ENCODE results near the gene PRICKLE2.

Gene PRICKLE2

DNA sequence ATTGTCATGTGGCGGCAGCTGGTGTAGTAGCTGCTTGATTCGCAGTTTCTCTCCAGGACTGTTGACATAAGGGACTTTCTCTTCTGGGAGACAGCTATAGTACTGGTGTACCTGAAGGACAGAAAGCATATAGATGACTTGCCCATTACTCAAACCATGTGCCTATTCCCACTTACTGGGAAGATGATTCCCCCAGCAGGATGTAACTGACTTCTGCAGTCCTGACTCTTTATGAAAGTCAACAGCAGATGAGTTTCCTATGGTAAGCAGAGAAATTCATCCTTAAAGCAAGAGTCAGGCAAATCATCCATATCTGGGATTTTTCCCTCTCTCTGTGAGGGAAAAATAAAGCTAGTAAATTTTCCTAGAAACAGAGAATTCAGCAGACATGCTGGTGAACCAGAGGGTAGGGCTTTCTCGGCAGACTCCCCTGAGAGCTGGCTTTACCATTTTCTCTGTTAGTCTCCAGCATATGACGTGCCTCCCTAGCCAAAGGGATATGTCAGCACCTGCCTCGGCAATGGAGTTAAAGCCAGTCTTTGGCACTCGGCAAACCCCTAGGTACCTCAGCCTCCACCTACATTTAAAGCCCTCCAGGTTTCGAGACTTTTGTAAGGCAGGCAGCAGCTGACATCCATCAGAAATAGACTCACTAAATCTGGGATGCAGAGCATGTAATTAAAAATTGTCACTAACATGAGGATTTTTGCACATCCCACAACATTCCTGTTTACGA is 62.1 kb downstream of the PRICKLE2 start:
- no peaks in the 10 kb centered on the region for H3K27me3 ChIP-seq (replicated peaks)
- DNase-seq: no peak
- H3K27ac ChIP-seq: peak overlapping the region; percentile 61
- H3K36me3 ChIP-seq (replicated peaks): peaks cover 18% of the 10 kb centered on the region
- no peak overlapping the region for H3K4me3 ChIP-seq (ENCODE audit: low read depth, low read length)
- TF ChIP-seq, protein P1, sequence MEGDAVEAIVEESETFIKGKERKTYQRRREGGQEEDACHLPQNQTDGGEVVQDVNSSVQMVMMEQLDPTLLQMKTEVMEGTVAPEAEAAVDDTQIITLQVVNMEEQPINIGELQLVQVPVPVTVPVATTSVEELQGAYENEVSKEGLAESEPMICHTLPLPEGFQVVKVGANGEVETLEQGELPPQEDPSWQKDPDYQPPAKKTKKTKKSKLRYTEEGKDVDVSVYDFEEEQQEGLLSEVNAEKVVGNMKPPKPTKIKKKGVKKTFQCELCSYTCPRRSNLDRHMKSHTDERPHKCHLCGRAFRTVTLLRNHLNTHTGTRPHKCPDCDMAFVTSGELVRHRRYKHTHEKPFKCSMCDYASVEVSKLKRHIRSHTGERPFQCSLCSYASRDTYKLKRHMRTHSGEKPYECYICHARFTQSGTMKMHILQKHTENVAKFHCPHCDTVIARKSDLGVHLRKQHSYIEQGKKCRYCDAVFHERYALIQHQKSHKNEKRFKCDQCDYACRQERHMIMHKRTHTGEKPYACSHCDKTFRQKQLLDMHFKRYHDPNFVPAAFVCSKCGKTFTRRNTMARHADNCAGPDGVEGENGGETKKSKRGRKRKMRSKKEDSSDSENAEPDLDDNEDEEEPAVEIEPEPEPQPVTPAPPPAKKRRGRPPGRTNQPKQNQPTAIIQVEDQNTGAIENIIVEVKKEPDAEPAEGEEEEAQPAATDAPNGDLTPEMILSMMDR (IDR thresholded peaks at IDR 0.05; ENCODE audit: low read depth, low read length, missing control alignments): no peak
- in situ Hi-C loops (cut with HindIII; ENCODE audit: low pct_ligation_motif_present, low sequenced_read_pairs): no loop called here

DNA sequence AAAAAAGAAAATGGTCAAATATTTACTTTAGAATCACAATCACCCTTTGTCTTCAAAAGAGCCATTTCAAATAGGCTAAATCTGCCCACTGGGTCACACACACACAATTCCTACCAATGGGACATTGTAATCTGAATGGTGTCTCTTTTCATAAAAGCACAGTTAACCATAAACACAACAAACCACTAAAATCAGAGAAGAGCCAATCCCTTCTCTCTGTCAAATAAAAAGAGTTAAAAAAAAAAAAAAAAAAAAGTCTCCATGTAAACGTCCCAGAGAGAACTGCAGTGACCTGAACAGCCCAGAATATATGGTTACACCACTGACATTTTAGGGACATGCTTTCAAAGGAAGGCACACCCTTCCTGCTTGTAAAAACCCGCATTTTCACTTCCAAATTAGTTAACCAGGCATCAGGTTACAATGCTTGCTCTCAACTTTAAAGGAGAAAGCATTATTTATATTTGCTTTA is 63.7 kb downstream of the PRICKLE2 start:
- peaks cover 26% of the 10 kb centered on the region for H3K36me3 ChIP-seq (replicated peaks)
- no peak overlapping the region for H3K4me3 ChIP-seq (ENCODE audit: low read depth, low read length)
- TF ChIP-seq, protein P1 (IDR thresholded peaks at IDR 0.05; ENCODE audit: low read depth, low read length, missing control alignments): no peak
- in situ Hi-C loops (cut with HindIII; ENCODE audit: low pct_ligation_motif_present, low sequenced_read_pairs): no loop called here
- DNase-seq: no peak
- no peaks in the 10 kb centered on the region for H3K27me3 ChIP-seq (replicated peaks)
- no peak overlapping the region for H3K27ac ChIP-seq

DNA sequence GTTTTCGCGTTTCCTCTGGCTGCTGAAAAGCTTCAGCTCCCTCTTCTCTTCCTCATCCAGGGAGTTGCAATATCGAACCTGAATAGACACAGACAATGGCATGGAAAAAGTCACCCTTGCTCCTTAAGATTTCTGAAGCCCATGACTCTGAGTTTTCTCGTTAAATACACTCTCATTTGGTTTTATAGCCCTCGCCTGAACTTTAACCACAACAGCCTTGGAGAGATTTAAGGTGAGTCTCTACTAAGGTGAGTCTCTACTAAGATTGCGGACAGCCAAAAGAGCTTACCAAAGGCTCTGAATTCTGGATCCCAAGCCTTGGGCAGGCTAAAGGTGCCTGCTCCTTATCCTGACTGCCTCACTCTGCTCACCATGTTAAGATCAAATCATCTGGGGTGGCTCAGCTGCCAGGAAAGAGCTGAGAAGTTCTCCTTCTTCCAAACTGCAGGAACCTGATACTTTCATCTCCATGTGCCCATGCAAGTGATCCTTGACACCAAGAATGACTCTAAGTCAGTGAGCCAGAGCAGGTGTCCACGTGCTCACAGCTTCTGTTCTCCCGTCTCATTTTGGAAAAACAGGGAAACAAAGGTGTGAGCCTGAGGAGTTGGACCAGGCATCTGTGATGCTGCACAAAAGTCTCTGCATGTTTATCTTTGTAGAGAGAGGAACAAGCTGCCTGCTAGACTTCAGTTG is 65.1 kb downstream of the PRICKLE2 start:
- in situ Hi-C loops (cut with HindIII; ENCODE audit: low pct_ligation_motif_present, low sequenced_read_pairs): no loop called here
- Histone ChIP-seq H3K36me3 (replicated peaks) (peaks cover 37% of the 10 kb centered on the region), H3K4me3 (ENCODE audit: low read depth, low read length) (no peak overlapping the region), H3K27me3 (replicated peaks) (no peaks in the 10 kb centered on the region), H3K27ac (no peak overlapping the region)
- DNase-seq: no peak
- TF ChIP-seq, protein P1 (IDR thresholded peaks at IDR 0.05; ENCODE audit: low read depth, low read length, missing control alignments): no peak

DNA sequence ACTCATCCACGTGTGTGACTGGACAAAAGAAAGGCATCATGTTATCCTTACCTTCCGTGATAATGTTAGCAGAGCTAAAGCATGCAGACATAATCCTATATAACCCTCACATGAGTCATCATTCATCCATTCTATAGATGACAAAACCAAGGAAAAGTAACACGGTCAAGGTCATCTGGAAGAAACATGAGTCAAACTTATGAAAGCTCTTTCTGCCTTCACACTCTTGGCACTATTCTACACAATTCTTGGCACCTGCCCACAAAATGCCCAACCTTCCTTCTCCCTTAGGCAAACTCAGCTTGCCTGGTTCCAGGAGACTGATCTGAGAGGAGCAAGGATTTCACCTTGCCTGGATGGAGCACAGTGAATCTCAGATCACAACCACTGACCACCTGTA is 66.9 kb downstream of the PRICKLE2 start:
- Histone ChIP-seq H3K4me3 (ENCODE audit: low read depth, low read length) (no peak overlapping the region), H3K27me3 (replicated peaks) (no peaks in the 10 kb centered on the region), H3K36me3 (replicated peaks) (peaks cover 37% of the 10 kb centered on the region), H3K27ac (no peak overlapping the region)
- TF ChIP-seq, protein P1 (IDR thresholded peaks at IDR 0.05; ENCODE audit: low read depth, low read length, missing control alignments): no peak
- in situ Hi-C loops (cut with HindIII; ENCODE audit: low pct_ligation_motif_present, low sequenced_read_pairs): no loop called here
- no peak for DNase-seq

DNA sequence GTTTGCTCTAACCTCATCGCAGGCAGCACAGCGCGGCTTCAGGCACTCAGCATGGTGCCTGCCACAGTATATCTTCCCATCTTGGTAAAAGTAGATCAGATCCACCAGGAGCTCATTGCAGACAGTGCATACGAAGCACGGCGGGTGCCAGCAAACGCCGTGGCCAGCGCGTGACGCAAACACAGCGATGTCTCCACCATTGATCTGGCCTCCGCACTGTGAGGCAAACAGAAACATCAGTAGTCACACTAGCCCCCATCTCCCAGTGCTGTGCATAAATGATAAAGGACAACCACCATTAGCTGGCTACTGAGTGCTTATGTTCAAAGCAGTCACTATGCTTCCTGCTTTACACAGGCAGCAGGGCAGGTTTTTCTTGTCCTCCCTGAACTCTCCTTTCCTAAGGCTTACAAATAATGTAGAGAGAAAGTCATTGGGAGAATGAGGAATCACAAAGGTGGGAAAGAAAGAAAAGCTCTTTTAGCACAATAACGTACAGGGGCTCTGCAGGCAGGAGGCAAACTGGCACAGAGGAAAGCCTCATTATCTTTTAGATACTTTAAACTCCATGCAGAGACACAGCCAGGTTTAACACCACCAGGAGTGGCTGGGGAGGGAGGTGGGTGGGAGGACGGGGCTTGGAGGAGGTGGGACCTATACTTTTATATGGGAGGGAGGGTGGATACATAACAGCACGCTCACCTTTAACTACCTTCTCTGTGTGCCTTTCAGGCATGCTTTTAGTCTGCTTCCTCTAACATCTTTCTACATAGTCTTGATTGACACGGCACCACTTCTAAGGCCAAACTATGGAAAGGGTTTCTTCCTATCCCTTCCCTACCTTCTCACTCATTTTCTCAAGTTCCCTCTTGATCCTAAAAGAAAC is 67.9 kb downstream of the PRICKLE2 start:
- Histone ChIP-seq H3K4me3 (ENCODE audit: low read depth, low read length) (no peak overlapping the region), H3K27ac (no peak overlapping the region), H3K27me3 (replicated peaks) (no peaks in the 10 kb centered on the region), H3K36me3 (replicated peaks) (peaks cover 43% of the 10 kb centered on the region)
- TF ChIP-seq, protein P1 (IDR thresholded peaks at IDR 0.05; ENCODE audit: low read depth, low read length, missing control alignments): no peak
- DNase-seq: no peak
- in situ Hi-C loops (cut with HindIII; ENCODE audit: low pct_ligation_motif_present, low sequenced_read_pairs): no loop called here
